ENCODE measurements around the gene NAV3.

DNA sequence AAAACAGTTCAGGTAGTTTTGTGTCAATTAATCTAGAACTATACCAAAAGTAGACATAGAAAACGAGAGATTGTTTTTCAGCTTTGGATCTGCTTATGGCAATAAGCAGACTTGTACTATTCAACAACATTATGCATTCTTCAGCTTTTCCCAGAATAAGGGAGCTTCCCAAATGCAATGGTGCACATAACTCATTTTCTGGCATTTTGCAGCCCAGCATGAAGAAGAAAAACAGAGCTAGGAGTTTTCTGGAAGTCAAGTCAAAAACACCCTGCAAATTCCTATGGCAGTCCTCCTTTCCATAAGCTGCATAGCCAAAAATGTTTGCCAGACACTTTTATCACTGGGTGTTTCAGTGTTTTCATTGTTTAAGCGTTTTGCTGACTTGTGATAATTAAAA is 314.7 kb downstream of the NAV3 start:
- TF ChIP-seq, protein P1, sequence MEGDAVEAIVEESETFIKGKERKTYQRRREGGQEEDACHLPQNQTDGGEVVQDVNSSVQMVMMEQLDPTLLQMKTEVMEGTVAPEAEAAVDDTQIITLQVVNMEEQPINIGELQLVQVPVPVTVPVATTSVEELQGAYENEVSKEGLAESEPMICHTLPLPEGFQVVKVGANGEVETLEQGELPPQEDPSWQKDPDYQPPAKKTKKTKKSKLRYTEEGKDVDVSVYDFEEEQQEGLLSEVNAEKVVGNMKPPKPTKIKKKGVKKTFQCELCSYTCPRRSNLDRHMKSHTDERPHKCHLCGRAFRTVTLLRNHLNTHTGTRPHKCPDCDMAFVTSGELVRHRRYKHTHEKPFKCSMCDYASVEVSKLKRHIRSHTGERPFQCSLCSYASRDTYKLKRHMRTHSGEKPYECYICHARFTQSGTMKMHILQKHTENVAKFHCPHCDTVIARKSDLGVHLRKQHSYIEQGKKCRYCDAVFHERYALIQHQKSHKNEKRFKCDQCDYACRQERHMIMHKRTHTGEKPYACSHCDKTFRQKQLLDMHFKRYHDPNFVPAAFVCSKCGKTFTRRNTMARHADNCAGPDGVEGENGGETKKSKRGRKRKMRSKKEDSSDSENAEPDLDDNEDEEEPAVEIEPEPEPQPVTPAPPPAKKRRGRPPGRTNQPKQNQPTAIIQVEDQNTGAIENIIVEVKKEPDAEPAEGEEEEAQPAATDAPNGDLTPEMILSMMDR (IDR thresholded peaks at IDR 0.05): no peak
- TF ChIP-seq POLR2A (IDR thresholded peaks at IDR 0.05) (no peak), POLR2AphosphoS5 (IDR thresholded peaks at IDR 0.05) (no peak)

Data from gastroesophageal sphincter (tissue), 3 donors.